RWPE2 (cell line): ENCODE data around the gene PHLDB1.
"Not testable (repeated sequence)": the region's sequence is repeated elsewhere in the genome, so short reads cannot be mapped to it uniquely, and the experiment has no call there.

Source experiments
- ATAC-seq: fragments of 200-7000 bp; cut with Tn5 transposase; 3 replicates; pipeline ENCODE4 v1.9.1; 2021; ENCODE audit warnings: low read depth
- DNase-seq: peaks from one replicate; pipeline ENCODE4 v3.0.0-alpha.2; 2020; ENCODE audit warnings: low spot score
- H3K27ac ChIP-seq: fragments of 450-650 bp; 2 replicates; pipeline ENCODE4 v1.5.1; 2017; ENCODE audit warnings: mild to moderate bottlenecking; ENCODE audit not compliant: poor library complexity, severe bottlenecking
- H3K27me3 ChIP-seq: fragments of 250-450 bp; sonication (Bioruptor Pico); 2 replicates; pipeline ENCODE4 v1.5.1; 2021; ENCODE audit warnings: mild to moderate bottlenecking, moderate library complexity; ENCODE audit not compliant: insufficient read depth, poor library complexity, severe bottlenecking
- H3K36me3 ChIP-seq: fragments of 250-450 bp; sonication (Bioruptor Pico); 2 replicates; pipeline ENCODE4 v1.5.1; 2020; ENCODE audit warnings: low read depth, mild to moderate bottlenecking, moderate library complexity
- H3K4me1 ChIP-seq: fragments of 250-450 bp; sonication (Bioruptor Pico); 2 replicates; pipeline ENCODE4 v1.5.1; 2021; ENCODE audit warnings: mild to moderate bottlenecking, moderate library complexity; ENCODE audit not compliant: insufficient read depth, poor library complexity, severe bottlenecking
- H3K4me3 ChIP-seq: fragments of 250-450 bp; sonication (Bioruptor Pico); 2 replicates; pipeline ENCODE4 v1.5.1; 2021; ENCODE audit warnings: mild to moderate bottlenecking, moderate library complexity; ENCODE audit not compliant: severe bottlenecking
- H3K9me3 ChIP-seq: fragments of 250-450 bp; sonication (Bioruptor Pico); 2 replicates; pipeline ENCODE4 v1.5.1; 2021; ENCODE audit warnings: mild to moderate bottlenecking, moderate library complexity; ENCODE audit not compliant: severe bottlenecking
- CTCF ChIP-seq: fragments of 450-650 bp; IDR thresholded peaks from one replicate; pipeline ENCODE4 v1.5.1; 2017; ENCODE audit warnings: mild to moderate bottlenecking, moderate library complexity; ENCODE audit not compliant: poor library complexity, severe bottlenecking

PHLDB1 gene

GRCh38 chr11:118610225-118610772 lies 2.9 kb downstream of the PHLDB1 start:
- Histone ChIP-seq H3K27me3 (no peaks in the 10 kb centered on the region), H3K4me3 (no peak overlapping the region), H3K9me3 (no peaks in the 10 kb centered on the region), H3K36me3 (no peaks in the 10 kb centered on the region), H3K27ac (no peak overlapping the region), H3K4me1 (peaks cover 1% of the 10 kb centered on the region)
- ATAC-seq (no peak), DNase-seq (no peak)
- no peak for TF ChIP-seq CTCF

GRCh38 chr11:118610773-118611432 lies 3.5 kb downstream of the PHLDB1 start:
- H3K9me3 ChIP-seq, result no peaks in the 10 kb centered on the region
- H3K4me1 ChIP-seq, result peaks cover 4% of the 10 kb centered on the region
- no peaks in the 10 kb centered on the region for H3K27me3 ChIP-seq
- peak; percentile 33 for TF ChIP-seq CTCF
- DNase-seq, result no peak
- no peaks in the 10 kb centered on the region for H3K36me3 ChIP-seq
- H3K4me3 ChIP-seq, result no peak overlapping the region
- H3K27ac ChIP-seq, result no peak overlapping the region
- no peak for ATAC-seq

- not testable (repeated sequence) for H3K27me3 ChIP-seq, H3K9me3 ChIP-seq
Observed at GRCh38 chr11:118611433-118611795, 4.0 kb downstream of the PHLDB1 start.

GRCh38 chr11:118612378-118612777 lies 5.0 kb downstream of the PHLDB1 start:
- Histone ChIP-seq H3K4me1 (peaks cover 4% of the 10 kb centered on the region), H3K4me3 (no peak overlapping the region), H3K27ac (peak overlapping the region; percentile 3), H3K9me3 (no peaks in the 10 kb centered on the region), H3K27me3 (no peaks in the 10 kb centered on the region), H3K36me3 (peaks cover 7% of the 10 kb centered on the region; the same call in 1 of the 2 replicates)
- DNase-seq (no peak), ATAC-seq (no peak)
- no peak for TF ChIP-seq CTCF

More at GRCh38 chr11:118611433-118611795, 4.0 kb downstream of the PHLDB1 start:
- not testable (repeated sequence) for ATAC-seq, H3K4me3 ChIP-seq, DNase-seq, H3K4me1 ChIP-seq, H3K36me3 ChIP-seq, H3K27ac ChIP-seq

- Histone ChIP-seq H3K4me1 (peaks cover 23% of the 10 kb centered on the region), H3K27me3 (no peaks in the 10 kb centered on the region), H3K4me3 (no peak overlapping the region), H3K9me3 (no peaks in the 10 kb centered on the region), H3K36me3 (peaks cover 7% of the 10 kb centered on the region; the same call in 1 of the 2 replicates), H3K27ac (no peak overlapping the region)
- no peak for ATAC-seq
- no peak for DNase-seq
- no peak for TF ChIP-seq CTCF
Observed at GRCh38 chr11:118614511-118614910, 7.1 kb downstream of the PHLDB1 start.
